SH-SY5Y (cell line): ENCODE results near the gene LARGE1.

Experiments
- GATA2 ChIP-seq: IDR thresholded peaks from 2 replicates; pipeline ENCODE4 v1.6.1; 2011; ENCODE audit warnings: mild to moderate bottlenecking, low read depth, low read length
- GATA3 ChIP-seq: IDR thresholded peaks from 2 replicates; pipeline ENCODE4 v1.6.1; 2011; ENCODE audit warnings: low read depth, mild to moderate bottlenecking, low read length, moderate library complexity

GRCh38 chr22:33914699-33915098 lies 5.6 kb downstream of the LARGE1 start:
- TF ChIP-seq GATA2 (no peak), GATA3 (no peak)
